ENCODE results near the gene FLOT1. TPM values are rescaled to one million over a fixed set of nuclear protein-coding genes. Genes with fewer than 3 reads are reported as not detected.

FLOT1 gene
- total RNA-seq, 1 donor from 2014 or later: 151 TPM

- H3K9me3 ChIP-seq: no peaks in the 10 kb centered on the region
- TF ChIP-seq, protein P1, sequence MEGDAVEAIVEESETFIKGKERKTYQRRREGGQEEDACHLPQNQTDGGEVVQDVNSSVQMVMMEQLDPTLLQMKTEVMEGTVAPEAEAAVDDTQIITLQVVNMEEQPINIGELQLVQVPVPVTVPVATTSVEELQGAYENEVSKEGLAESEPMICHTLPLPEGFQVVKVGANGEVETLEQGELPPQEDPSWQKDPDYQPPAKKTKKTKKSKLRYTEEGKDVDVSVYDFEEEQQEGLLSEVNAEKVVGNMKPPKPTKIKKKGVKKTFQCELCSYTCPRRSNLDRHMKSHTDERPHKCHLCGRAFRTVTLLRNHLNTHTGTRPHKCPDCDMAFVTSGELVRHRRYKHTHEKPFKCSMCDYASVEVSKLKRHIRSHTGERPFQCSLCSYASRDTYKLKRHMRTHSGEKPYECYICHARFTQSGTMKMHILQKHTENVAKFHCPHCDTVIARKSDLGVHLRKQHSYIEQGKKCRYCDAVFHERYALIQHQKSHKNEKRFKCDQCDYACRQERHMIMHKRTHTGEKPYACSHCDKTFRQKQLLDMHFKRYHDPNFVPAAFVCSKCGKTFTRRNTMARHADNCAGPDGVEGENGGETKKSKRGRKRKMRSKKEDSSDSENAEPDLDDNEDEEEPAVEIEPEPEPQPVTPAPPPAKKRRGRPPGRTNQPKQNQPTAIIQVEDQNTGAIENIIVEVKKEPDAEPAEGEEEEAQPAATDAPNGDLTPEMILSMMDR (IDR thresholded peaks at IDR 0.05): no peak
- H3K36me3 ChIP-seq: no peaks in the 10 kb centered on the region
- intact Hi-C loops (cut with DNase I): no loop called here
- DNase-seq (no peak), ATAC-seq (no peak)
- H3K27me3 ChIP-seq (ENCODE audit: low read depth): no peaks in the 10 kb centered on the region
- peak overlapping the region; percentile 81 for H3K4me3 ChIP-seq
- peak overlapping the region; percentile 89 for H3K27ac ChIP-seq
- peaks cover 51% of the 10 kb centered on the region for H3K4me1 ChIP-seq
These were observed 54.6 kb downstream of the FLOT1 start for GRCh38 chr6:30687659-30688431.

DNA sequence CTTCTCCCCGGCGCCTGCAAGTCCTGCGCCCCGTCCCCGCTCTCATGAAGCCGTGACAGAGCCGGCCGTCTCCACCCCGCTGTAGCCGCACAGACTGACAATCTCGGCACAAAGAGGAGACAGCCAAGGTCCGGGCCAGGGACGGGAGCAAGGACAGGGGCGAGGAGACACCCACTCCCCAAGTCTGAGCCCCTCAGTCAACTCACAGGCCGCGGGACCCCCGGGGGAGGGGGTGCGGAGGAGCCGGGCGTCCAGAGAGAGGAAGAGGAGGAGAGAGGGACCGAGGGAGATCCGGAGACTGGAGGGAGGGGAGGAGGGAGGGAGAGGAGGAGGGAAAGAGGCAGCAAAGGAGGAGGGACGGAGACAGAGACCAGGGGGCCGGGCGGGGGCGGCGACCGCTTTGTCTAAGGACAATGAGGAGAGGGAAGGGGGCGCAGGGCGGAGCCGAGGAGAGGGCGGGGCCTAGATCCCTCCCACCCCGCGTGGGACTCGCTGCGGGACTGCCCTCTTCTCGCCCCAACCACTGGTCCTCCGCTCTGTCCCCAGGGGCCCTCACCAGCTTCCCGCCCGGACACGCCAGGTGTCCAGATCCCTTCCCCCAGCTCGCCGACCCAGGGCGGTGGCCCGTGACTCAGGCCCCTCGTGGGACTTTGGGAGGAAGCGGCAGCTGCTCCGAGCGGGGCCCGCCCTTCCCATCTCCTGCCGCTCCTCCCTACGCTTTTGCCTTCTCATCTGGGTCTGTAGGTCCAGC is 55.4 kb downstream of the FLOT1 start:
- DNase-seq (peak; percentile 94), ATAC-seq (peak; percentile 65 to 75)
- peak overlapping the region; percentile 81 for H3K4me3 ChIP-seq
- H3K36me3 ChIP-seq: no peaks in the 10 kb centered on the region
- no peaks in the 10 kb centered on the region for H3K9me3 ChIP-seq
- peaks cover 54% of the 10 kb centered on the region for H3K4me1 ChIP-seq
- TF ChIP-seq, protein P1 (IDR thresholded peaks at IDR 0.05): no peak
- intact Hi-C loops (cut with DNase I): no loop called here
- peak overlapping the region; percentile 89 for H3K27ac ChIP-seq
- no peaks in the 10 kb centered on the region for H3K27me3 ChIP-seq (ENCODE audit: low read depth)

DNA sequence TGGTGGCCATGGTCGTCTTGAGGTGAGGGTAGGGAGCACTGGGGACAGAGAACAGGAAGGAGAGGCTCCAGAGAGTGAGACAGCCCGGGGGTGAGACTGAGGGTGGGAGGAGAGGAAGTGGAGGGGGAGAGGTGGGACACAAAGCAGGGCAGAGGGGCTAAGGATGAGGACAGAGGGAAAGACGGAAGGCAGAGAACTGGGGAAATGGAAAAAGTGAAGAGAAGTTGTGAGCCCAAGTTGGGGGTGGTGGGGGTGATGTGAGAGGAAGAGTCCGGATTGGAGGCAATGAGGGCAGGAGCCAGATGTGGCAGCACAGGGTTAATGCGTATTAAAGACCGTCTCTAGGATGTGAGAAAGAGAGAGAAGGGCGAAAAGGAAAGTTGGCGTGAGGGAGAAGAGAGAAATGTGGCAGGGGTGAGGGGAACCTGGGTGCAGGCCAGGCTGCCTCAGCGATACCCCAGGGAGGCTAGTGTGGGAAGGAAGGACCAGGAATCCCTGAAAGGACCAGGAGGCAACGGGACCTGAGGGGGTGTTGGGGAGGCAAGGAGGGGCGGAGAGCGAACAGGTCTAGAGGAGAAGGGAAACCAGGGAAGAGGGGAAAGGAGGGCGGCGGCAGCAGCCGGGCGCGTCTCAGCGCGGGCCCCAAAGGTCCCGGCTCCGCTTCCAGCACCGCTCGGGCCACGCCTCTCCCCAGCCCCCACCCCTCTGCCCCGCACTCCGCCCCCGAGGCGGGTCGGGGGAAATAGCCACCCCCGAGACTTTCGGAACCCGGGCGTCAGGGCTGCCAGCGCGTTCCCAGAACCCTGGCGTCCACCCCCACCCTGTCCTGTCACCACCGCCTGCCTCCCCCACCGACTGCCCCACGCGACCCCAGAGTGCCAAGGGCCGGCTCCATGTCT is 56.2 kb downstream of the FLOT1 start, which contains the start of gene PPP1R18:
Gene PPP1R18 (minus strand): TSS at position 637 of the 899 bp plus-strand sequence. CDS start 627 bp downstream, at position 10.
- intact Hi-C loops (cut with DNase I): no loop called here

GRCh38 chr6:30685157-30686008 is 57.1 kb downstream of the FLOT1 start:
- Histone ChIP-seq H3K9me3 (no peaks in the 10 kb centered on the region), H3K27ac (peak overlapping the region; percentile 89), H3K27me3 (ENCODE audit: low read depth) (no peaks in the 10 kb centered on the region), H3K4me1 (peaks cover 62% of the 10 kb centered on the region), H3K4me3 (peak overlapping the region; percentile 81), H3K36me3 (peaks cover 5% of the 10 kb centered on the region)
- DNase-seq: no peak
- intact Hi-C loops (cut with DNase I): no loop called here
- TF ChIP-seq, protein P1 (IDR thresholded peaks at IDR 0.05): no peak
- no peak for ATAC-seq

More for the DNA sequence above, 56.2 kb downstream of the FLOT1 start, which contains the start of gene PPP1R18:
- Histone ChIP-seq H3K4me3 (peak within 1 kb of the TSS; percentile 81), H3K4me1 (peaks cover 58% of the 10 kb centered on the region), H3K36me3 (no peaks in the 10 kb centered on the region), H3K9me3 (no peaks in the 10 kb centered on the region), H3K27ac (peak within 1 kb of the TSS; percentile 89), H3K27me3 (ENCODE audit: low read depth) (no peaks in the 10 kb centered on the region)
- DNase-seq (peak; percentile 85), ATAC-seq (peak; percentile 68 to 73)
- TF ChIP-seq, protein P1 (IDR thresholded peaks at IDR 0.05): no peak
